GM12874 (cell line): ENCODE measurements around the gene XIRP1.

Experiments used
- CTCF ChIP-seq: IDR thresholded peaks from 2 replicates; pipeline ENCODE4 v1.5.1; 2011; ENCODE audit warnings: low read depth, mild to moderate bottlenecking, control low read depth, low read length, moderate library complexity; ENCODE audit not compliant: insufficient read depth

The XIRP1 gene

GRCh38 chr3:39143051-39143885, 49.1 kb downstream of the XIRP1 start:
- TF ChIP-seq CTCF: no peak

DNA sequence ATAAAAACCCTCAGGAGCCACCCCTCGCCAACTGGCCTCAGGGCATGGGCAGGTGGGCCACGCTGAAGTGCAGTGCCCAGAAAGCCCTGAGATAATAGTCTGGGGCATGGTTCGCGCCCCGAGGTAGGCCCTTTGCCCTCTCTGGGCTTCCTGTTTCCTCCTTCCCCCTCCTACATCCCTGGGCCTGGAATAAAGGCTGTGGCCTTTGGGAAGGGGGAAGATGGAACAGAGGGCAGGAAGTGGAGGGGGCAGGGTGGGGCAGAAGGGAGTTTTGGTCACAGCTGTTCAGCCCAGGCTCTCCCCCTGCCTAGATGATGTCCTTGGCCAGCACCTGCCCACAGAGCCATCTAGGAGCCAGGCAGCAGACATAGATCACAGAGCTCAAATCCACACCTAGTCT, 50.3 kb downstream of the XIRP1 start:
- TF ChIP-seq CTCF: no peak

DNA sequence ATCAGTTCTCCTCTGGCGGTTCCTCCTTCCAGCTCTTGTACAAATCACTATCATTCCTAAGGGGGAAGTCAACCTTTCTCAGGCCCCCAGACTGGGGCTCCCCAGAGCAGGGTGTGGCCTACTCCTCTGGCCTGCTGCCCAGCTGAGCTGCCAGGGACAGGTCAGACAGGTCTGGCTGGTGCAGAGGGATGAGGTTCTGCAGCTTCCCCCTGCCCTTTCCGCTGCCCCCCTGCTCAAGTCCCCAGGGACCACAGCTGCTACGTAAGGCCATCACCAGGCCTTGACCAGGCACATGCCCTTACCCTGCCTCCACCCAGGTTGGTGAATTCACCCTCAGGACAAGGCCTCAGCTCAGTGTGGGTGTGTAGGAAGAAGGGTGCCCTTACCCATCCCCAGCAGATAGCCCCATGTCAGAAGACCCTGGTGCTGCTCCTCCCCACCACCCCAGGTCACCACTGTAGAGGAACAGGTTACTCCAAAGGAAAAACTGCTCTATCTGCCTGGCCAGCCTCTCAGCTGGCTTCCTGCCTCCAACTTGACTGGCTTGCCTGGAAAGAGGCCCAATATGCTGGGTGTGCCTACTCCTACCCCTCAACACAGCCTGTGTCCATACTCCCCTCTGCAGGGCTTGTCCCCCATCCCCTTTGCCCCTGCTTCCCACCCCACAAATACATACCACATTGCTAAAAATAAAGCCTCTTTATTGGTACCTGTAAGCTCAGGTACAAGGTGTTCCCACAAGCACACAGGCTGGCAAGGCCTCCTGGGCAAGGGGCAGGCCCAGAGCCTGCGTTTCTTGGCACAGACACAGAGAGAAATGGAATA, 51.0 kb downstream of the XIRP1 start:
- no peak for TF ChIP-seq CTCF

DNA sequence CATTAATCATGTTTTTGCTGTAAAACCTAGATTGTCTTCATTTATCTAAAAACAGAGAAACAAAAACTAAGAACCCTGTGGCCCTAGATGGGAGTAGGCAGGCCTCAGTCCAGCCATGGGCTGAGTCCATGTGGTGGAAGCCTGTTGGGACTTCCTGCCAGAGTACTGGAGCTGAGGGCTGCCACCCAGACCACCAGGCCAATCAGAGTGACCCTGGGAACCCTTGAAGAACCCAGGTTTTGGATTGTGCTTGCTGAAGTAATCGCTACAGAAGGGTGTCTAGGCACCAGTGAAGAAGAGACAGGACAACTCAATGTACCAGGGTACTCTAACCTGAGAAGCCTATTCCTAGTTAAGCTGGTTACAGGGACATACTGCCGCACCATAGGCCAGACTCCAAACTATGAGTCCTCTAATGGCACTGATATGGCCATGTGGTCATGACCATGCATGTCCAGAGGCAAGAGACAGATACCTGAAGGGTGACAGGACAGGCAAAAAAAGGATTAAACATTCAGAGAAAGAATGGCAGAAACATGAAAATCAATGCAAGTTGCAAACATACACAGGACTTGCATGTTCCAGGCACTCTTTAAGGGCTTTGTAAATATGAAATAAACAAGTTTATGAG, 51.9 kb downstream of the XIRP1 start:
- TF ChIP-seq CTCF: no peak

DNA sequence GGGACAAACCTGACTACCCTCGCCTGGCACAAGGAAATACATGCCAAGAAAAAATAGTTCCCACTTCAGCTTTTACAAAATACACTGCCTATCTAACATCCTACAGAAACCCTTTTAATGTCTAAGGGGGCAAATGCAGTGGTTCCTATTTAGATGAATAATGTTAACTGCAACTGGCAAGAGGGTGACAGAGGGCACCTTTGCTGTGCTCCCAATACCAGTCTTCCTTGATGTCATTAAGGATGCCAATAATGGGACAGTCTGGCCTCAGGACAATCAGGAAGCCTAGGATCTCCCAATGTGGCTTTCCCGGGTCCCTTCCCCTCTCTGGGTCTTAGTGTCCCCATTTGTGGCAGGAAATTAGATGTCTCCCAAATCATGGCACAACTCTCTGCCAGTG, 53.0 kb downstream of the XIRP1 start:
- no peak for TF ChIP-seq CTCF

- TF ChIP-seq CTCF: no peak
Measured at GRCh38 chr3:39138804-39139415, 53.5 kb downstream of the XIRP1 start.
